NCI-H446 treated with DMSO at 0.1 percent for 48 hours (cell line): ENCODE measurements around the gene ASIC3.
A peak's percentile ranks its signal among the peaks of the same experiment; 100 is the strongest.

Experiments
- DNase-seq: peaks from one replicate; lab custom pipeline; 2025; lab: John Stamatoyannopoulos, UW

The ASIC3 gene

GRCh38 chr7:151056666-151057505 is 8.6 kb downstream of the ASIC3 start:
- no peak for DNase-seq

- DNase-seq, result no peak
Measured at GRCh38 chr7:151057506-151057988, 9.2 kb downstream of the ASIC3 start, which contains the start of gene CDK5. CDK5 (minus strand) TSS chr7:151057897; CDS start chr7:151057848, 49 bp downstream.

GRCh38 chr7:151057989-151058780 is 9.9 kb downstream of the ASIC3 start:
- peak; percentile 98 for DNase-seq

- DNase-seq, result no peak
Measured at GRCh38 chr7:151058781-151059366, 10.5 kb downstream of the ASIC3 start.

- DNase-seq, result peak; percentile 16
Measured at GRCh38 chr7:151059367-151060112, 11.2 kb downstream of the ASIC3 start, which contains the start of gene SLC4A2. SLC4A2 (plus strand) TSS chr7:151059589; CDS start chr7:151061988, 2,399 bp downstream.

GRCh38 chr7:151060113-151060415 is 11.7 kb downstream of the ASIC3 start:
- DNase-seq, result no peak

- DNase-seq, result no peak
Measured at GRCh38 chr7:151060416-151061212, 12.3 kb downstream of the ASIC3 start.

- DNase-seq, result no peak
Measured at GRCh38 chr7:151061213-151062110, 13.1 kb downstream of the ASIC3 start.

- DNase-seq, result no peak
Measured at GRCh38 chr7:151062111-151062398, 13.7 kb downstream of the ASIC3 start.

- no peak for DNase-seq
Measured at GRCh38 chr7:151062399-151063211, 14.3 kb downstream of the ASIC3 start.

GRCh38 chr7:151063212-151063561 is 14.9 kb downstream of the ASIC3 start:
- no peak for DNase-seq

- no peak for DNase-seq
Measured at GRCh38 chr7:151064454-151064853, 16.1 kb downstream of the ASIC3 start.

GRCh38 chr7:151064993-151065392 is 16.7 kb downstream of the ASIC3 start:
- no peak for DNase-seq

- no peak for DNase-seq
Measured at GRCh38 chr7:151065516-151065915, 17.2 kb downstream of the ASIC3 start.

GRCh38 chr7:151066273-151066974 is 18.1 kb downstream of the ASIC3 start:
- DNase-seq, result no peak

- no peak for DNase-seq
Measured at GRCh38 chr7:151068069-151068773, 19.9 kb downstream of the ASIC3 start.

- no peak for DNase-seq
Measured at GRCh38 chr7:151069841-151070573, 21.7 kb downstream of the ASIC3 start.
